Stomach smooth muscle (tissue), 2 donors: ENCODE results near the gene RYR1.
"Not testable (repeated sequence)": the region's sequence is repeated elsewhere in the genome, so short reads cannot be mapped to it uniquely, and the experiment has no call there.

Experiments used
- H3K27ac ChIP-seq: one replicate; pipeline ENCODE4 v1.7.0; 2013; ENCODE audit warnings: mild to moderate bottlenecking, low read length, inconsistent platforms
- H3K27me3 ChIP-seq, 2 donors: one replicate each; pipeline ENCODE4 v1.7.0; 2013; ENCODE audit warnings: low read length in 2 of 2; ENCODE audit not compliant: insufficient read depth in 2 of 2, control insufficient read depth in 1 of 2
- H3K36me3 ChIP-seq, 2 donors: one replicate each; pipeline ENCODE4 v1.7.0; 2013; ENCODE audit warnings: low read length in 2 of 2; ENCODE audit not compliant: control insufficient read depth in 2 of 2, insufficient read depth in 2 of 2
- H3K4me1 ChIP-seq: one replicate; pipeline ENCODE4 v1.7.0; 2013; ENCODE audit warnings: low read length; ENCODE audit not compliant: control insufficient read depth, insufficient read depth
- H3K4me3 ChIP-seq, 2 donors: one replicate each; pipeline ENCODE4 v1.7.0; 2013; ENCODE audit warnings: low read length in 2 of 2
- H3K9ac ChIP-seq, 2 donors: one replicate each; pipeline ENCODE4 v1.7.0; 2013; ENCODE audit warnings: low read length in 2 of 2, mild to moderate bottlenecking in 1 of 2
- H3K9me3 ChIP-seq, 2 donors: one replicate each; pipeline ENCODE4 v1.7.0; 2013; ENCODE audit warnings: low read length in 2 of 2; ENCODE audit not compliant: control insufficient read depth in 2 of 2
- donor health status: healthy.
- donor health status: Pancreatic carcinoma.

Gene RYR1

DNA sequence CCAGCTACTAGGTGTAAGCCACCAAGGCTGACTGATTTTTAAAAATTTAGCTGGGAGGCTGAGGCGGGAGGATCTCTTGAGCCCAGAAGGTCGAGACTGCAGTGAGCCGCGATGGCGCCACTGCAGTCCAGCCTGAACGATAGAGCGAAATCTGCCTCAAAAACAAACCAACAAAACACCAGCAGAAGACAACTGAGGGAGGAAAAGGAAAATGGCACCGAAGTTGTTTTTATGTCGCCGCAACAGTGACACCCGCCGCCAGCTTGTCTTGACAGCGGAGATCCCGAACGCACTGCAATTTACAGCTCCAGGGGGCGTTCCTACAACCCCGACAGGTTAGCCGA is 30.9 kb upstream of the RYR1 start:
- Histone ChIP-seq H3K9ac (no peak overlapping the region), H3K4me1 (peaks cover 3% of the 10 kb centered on the region), H3K27me3 (peaks cover 26 to 31% of the 10 kb centered on the region in 2 donors), H3K36me3 (peaks cover 3 to 8% of the 10 kb centered on the region in 2 donors), H3K4me3 (peak overlapping the region; percentile 62 to 90), H3K9me3 (no peaks in the 10 kb centered on the region), H3K27ac (no peak overlapping the region)

DNA sequence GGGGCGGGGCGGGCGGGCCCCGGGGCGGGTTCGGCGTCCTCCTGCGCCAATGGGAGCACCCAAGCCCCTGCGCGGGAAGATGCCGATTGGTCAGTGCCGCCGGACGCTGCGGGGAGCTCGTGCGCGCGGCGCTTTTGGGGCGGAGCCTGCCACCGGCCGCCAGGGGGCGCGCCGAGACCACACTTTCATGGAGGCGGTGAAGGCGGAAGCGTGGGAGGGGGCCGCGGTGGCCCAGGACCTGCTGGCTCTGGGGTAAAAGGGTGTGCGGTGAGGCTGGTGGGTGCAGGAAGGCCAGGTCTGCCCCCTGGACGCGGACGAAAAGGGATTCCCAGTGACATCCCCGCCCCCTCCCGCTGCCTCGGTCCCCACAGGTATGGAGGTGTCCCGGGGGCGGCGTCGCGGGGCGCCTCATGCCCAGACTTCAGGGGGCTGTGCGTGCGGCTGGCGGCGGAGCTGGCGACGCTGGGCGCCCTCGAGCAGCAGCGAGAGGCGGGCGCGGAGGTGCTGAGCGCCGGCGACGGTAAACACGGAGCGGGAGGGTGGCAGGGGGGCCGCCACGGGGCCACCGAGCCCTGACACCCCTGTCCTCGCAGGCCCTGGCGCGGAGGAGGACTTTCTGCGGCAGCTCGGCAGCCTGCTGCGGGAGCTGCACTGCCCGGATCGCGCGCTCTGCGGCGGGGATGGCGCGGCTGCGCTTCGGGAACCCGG is 30.4 kb upstream of the RYR1 start, which contains the start of gene FAM98C:
Gene FAM98C, plus strand, starts transcription at position 127 of the 708 bp plus-strand sequence. Its CDS starts 61 bp downstream, at position 188.
- Histone ChIP-seq H3K27ac (no peak within 1 kb of the TSS), H3K4me3 (peak within 1 kb of the TSS; percentile 82 to 90), H3K9me3 (no peaks in the 10 kb centered on the region), H3K4me1 (peaks cover 3% of the 10 kb centered on the region), H3K27me3 (peaks cover 23 to 27% of the 10 kb centered on the region in 2 donors), H3K9ac (peak within 1 kb of the TSS; percentile 69 to 72), H3K36me3 (peaks cover 3 to 8% of the 10 kb centered on the region in 2 donors)

DNA sequence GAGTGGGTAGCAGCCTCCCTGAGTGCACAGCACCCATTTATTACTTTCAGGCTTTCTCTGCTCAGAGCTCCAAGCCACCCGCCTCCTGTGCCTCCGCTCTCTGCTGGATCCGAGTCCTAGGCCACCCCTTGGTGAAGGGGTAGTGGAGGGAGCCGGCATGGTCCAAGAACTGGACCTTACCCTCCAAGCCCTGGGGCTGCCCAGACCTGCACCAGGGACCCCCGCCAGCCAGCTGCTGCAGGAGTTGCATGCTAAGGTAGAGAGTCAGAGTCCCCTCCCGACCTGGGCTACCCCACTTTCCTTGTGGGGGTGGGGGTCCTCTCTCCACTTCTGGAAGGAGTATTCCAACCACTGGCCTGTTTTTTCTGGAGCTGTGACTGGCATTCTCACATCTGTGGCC is 28.6 kb upstream of the RYR1 start:
- Histone ChIP-seq H3K4me3 (no peak overlapping the region), H3K27ac (no peak overlapping the region), H3K27me3 (peaks cover 10 to 15% of the 10 kb centered on the region in 2 donors), H3K4me1 (peaks cover 3% of the 10 kb centered on the region), H3K36me3 (peaks cover 3 to 8% of the 10 kb centered on the region in 2 donors), H3K9me3 (no peaks in the 10 kb centered on the region), H3K9ac (no peak overlapping the region)

DNA sequence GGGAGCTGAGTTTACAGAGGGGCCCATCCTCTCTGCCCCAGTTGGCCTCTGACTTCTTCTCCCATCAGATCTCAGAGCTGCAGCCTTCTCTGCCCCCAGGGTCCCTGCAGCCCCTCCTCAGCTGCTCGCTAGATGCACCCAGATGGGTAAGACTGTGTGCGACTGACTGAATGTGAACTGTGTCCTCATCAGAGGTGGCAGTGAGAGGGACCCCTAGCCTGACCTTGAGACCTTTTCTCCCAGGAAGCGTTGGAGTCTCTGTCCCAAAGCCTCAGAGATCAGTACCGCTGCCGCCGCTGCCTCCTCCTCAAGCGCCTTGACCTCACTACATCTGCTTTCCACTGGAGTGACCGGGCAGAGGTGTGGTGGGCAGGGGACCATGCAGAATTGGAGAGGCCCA is 28.2 kb upstream of the RYR1 start:
- Histone ChIP-seq H3K4me3 (no peak overlapping the region), H3K27ac (no peak overlapping the region), H3K9me3 (no peaks in the 10 kb centered on the region), H3K36me3 (peaks cover 3 to 8% of the 10 kb centered on the region in 2 donors), H3K9ac (no peak overlapping the region), H3K4me1 (peaks cover 3% of the 10 kb centered on the region), H3K27me3 (peaks cover 6 to 12% of the 10 kb centered on the region in 2 donors)

- H3K9me3 ChIP-seq, result no peaks in the 10 kb centered on the region
- H3K27ac ChIP-seq, result no peak overlapping the region
- H3K4me3 ChIP-seq, result no peak overlapping the region
- no peak overlapping the region for H3K9ac ChIP-seq
- no peaks in the 10 kb centered on the region for H3K4me1 ChIP-seq
- H3K27me3 ChIP-seq, result peaks cover 3 to 4% of the 10 kb centered on the region in 2 donors
- H3K36me3 ChIP-seq, result peaks cover 3 to 8% of the 10 kb centered on the region in 2 donors
Measured at GRCh38 chr19:38409631-38410133, 23.8 kb upstream of the RYR1 start.

- not testable (repeated sequence) for H3K4me3 ChIP-seq, H3K4me1 ChIP-seq, H3K36me3 ChIP-seq
Measured at GRCh38 chr19:38410407-38410806, 23.1 kb upstream of the RYR1 start.

GRCh38 chr19:38411041-38411712 is 22.3 kb upstream of the RYR1 start:
- Histone ChIP-seq H3K4me3 (no peak overlapping the region), H3K27ac (no peak overlapping the region), H3K9me3 (no peaks in the 10 kb centered on the region), H3K27me3 (peaks cover 3 to 6% of the 10 kb centered on the region in 2 donors), H3K36me3 (peaks cover 3 to 5% of the 10 kb centered on the region in 2 donors), H3K9ac (no peak overlapping the region), H3K4me1 (no peaks in the 10 kb centered on the region)

More at GRCh38 chr19:38410407-38410806, 23.1 kb upstream of the RYR1 start:
- not testable (repeated sequence) for H3K9ac ChIP-seq, H3K9me3 ChIP-seq, H3K27me3 ChIP-seq, H3K27ac ChIP-seq

- H3K36me3 ChIP-seq, H3K9me3 ChIP-seq, H3K4me1 ChIP-seq, H3K27ac ChIP-seq, H3K4me3 ChIP-seq, H3K27me3 ChIP-seq, H3K9ac ChIP-seq: not testable (repeated sequence)
Measured at GRCh38 chr19:38411898-38412297, 21.6 kb upstream of the RYR1 start.

- Histone ChIP-seq H3K27me3 (peaks cover 6 to 10% of the 10 kb centered on the region in 2 donors), H3K27ac (no peak overlapping the region), H3K4me3 (no peak overlapping the region), H3K9ac (no peak overlapping the region), H3K9me3 (no peaks in the 10 kb centered on the region), H3K36me3 (no peaks in the 10 kb centered on the region), H3K4me1 (no peaks in the 10 kb centered on the region)
Measured at GRCh38 chr19:38412491-38412890, 21.0 kb upstream of the RYR1 start.

GRCh38 chr19:38412961-38413360 is 20.5 kb upstream of the RYR1 start:
- Histone ChIP-seq H3K9ac (no peak overlapping the region), H3K27me3 (peaks cover 9 to 13% of the 10 kb centered on the region in 2 donors), H3K27ac (no peak overlapping the region), H3K9me3 (no peaks in the 10 kb centered on the region), H3K4me1 (peaks cover 5% of the 10 kb centered on the region), H3K36me3 (no peaks in the 10 kb centered on the region), H3K4me3 (no peak overlapping the region)

DNA sequence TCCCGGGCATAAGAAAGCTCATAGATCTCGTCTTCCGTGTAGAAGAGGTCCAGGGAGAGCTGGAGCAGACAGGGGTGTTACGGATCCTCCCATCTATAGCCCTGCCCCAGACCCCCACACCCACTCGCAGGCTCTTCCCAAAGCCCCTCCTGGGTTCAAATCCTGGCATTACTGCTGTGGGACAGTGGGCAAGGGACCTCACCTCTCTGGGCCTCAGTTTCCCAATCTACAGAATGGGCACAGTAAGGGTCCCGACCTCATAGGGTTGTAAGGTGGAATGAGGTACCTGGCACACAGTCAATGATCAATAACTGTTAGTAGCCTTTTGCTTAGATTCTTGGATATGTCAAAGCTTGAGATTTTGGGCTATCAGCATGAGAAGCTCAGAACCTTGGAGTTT is 20.1 kb upstream of the RYR1 start:
- Histone ChIP-seq H3K9me3 (no peaks in the 10 kb centered on the region), H3K4me1 (peaks cover 8% of the 10 kb centered on the region), H3K4me3 (no peak overlapping the region), H3K27me3 (peaks cover 13 to 18% of the 10 kb centered on the region in 2 donors), H3K27ac (no peak overlapping the region), H3K9ac (no peak overlapping the region), H3K36me3 (no peaks in the 10 kb centered on the region)
